ENCODE results near the gene RAB15. TPM values are rescaled to one million over a fixed set of nuclear protein-coding genes. Genes with fewer than 3 reads are reported as not detected.

Gene RAB15
- total RNA-seq, 2 donors from 2014 or later: 6.0 to 7.3 TPM

- DNase-seq (ENCODE audit: low spot score): peak; percentile 44
- intact Hi-C loops (cut with DNase I): no loop called here
These were observed 11.3 kb downstream of the RAB15 start for GRCh38 chr14:64960762-64961276.

GRCh38 chr14:64958743-64959142 lies 13.4 kb downstream of the RAB15 start:
- intact Hi-C loops (cut with DNase I): loop anchor here in 1 of 2 donors (5.0 kb wide), 1 partner anchor 769 kb away; no protein-coding TSS in a partner anchor
- DNase-seq (ENCODE audit: low spot score): peak; percentile 28

GRCh38 chr14:64958201-64958600 lies 13.9 kb downstream of the RAB15 start:
- intact Hi-C loops (cut with DNase I): loop anchor here in 1 of 2 donors (5.0 kb wide), 1 partner anchor 769 kb away; no protein-coding TSS in a partner anchor
- DNase-seq (ENCODE audit: low spot score): peak; percentile 22

GRCh38 chr14:64956697-64957406 lies 15.3 kb downstream of the RAB15 start:
- intact Hi-C loops (cut with DNase I): loop anchor here in 1 of 2 donors (5.0 kb wide), 1 partner anchor 770 kb away; no protein-coding TSS in a partner anchor
- peak; percentile 9 for DNase-seq (ENCODE audit: low spot score)

GRCh38 chr14:64955297-64955696 lies 16.8 kb downstream of the RAB15 start:
- intact Hi-C loops (cut with DNase I): loop anchor here in 1 of 2 donors (5.0 kb wide), 1 partner anchor 772 kb away; no protein-coding TSS in a partner anchor
- peak; percentile 47 for DNase-seq (ENCODE audit: low spot score)

- intact Hi-C loops (cut with DNase I): loop anchor here in 1 of 2 donors (5.0 kb wide), 1 partner anchor 773 kb away; no protein-coding TSS in a partner anchor
- peak; percentile 20 for DNase-seq (ENCODE audit: low spot score)
These were observed 17.5 kb downstream of the RAB15 start for GRCh38 chr14:64954491-64955240.

GRCh38 chr14:64953661-64954060 lies 18.5 kb downstream of the RAB15 start:
- intact Hi-C loops (cut with DNase I): no loop called here
- DNase-seq (ENCODE audit: low spot score): peak; percentile 26

- intact Hi-C loops (cut with DNase I): no loop called here
- peak; percentile 48 for DNase-seq (ENCODE audit: low spot score)
These were observed 18.9 kb downstream of the RAB15 start for GRCh38 chr14:64953310-64953654.

- intact Hi-C loops (cut with DNase I): no loop called here
- peak; percentile 5 for DNase-seq (ENCODE audit: low spot score)
These were observed 19.4 kb downstream of the RAB15 start for GRCh38 chr14:64952598-64953309.

GRCh38 chr14:64951724-64952123 lies 20.4 kb downstream of the RAB15 start:
- intact Hi-C loops (cut with DNase I): no loop called here
- DNase-seq (ENCODE audit: low spot score): no peak

- intact Hi-C loops (cut with DNase I): no loop called here
- no peak for DNase-seq (ENCODE audit: low spot score)
These were observed 20.8 kb downstream of the RAB15 start for GRCh38 chr14:64951291-64951690.

- DNase-seq (ENCODE audit: low spot score): no peak
- intact Hi-C loops (cut with DNase I): no loop called here
These were observed 21.2 kb downstream of the RAB15 start for GRCh38 chr14:64950889-64951288.

- DNase-seq (ENCODE audit: low spot score): no peak
- intact Hi-C loops (cut with DNase I): no loop called here
These were observed 23.4 kb downstream of the RAB15 start for GRCh38 chr14:64948612-64949210.

- intact Hi-C loops (cut with DNase I): no loop called here
- DNase-seq (ENCODE audit: low spot score): no peak
These were observed 24.2 kb downstream of the RAB15 start for GRCh38 chr14:64947710-64948611.

GRCh38 chr14:64946310-64947045 lies 25.7 kb downstream of the RAB15 start:
- no peak for DNase-seq (ENCODE audit: low spot score)
- intact Hi-C loops (cut with DNase I): no loop called here

GRCh38 chr14:64945431-64946178 lies 26.5 kb downstream of the RAB15 start:
- intact Hi-C loops (cut with DNase I): no loop called here
- no peak for DNase-seq (ENCODE audit: low spot score)

GRCh38 chr14:64944861-64945260 lies 27.3 kb downstream of the RAB15 start:
- no peak for DNase-seq (ENCODE audit: low spot score)
- intact Hi-C loops (cut with DNase I): no loop called here

Data from posterior vena cava (tissue), 2 donors.